ENCODE measurements around the gene RBM12. TPM values are rescaled to one million over a fixed set of nuclear protein-coding genes. Genes with fewer than 3 reads are reported as not detected.

The RBM12 gene
- total and polyA plus RNA-seq, 2 donors (not counting 1 experiment from before 2014, with no cell fraction given): 52.7 to 144 TPM

DNA sequence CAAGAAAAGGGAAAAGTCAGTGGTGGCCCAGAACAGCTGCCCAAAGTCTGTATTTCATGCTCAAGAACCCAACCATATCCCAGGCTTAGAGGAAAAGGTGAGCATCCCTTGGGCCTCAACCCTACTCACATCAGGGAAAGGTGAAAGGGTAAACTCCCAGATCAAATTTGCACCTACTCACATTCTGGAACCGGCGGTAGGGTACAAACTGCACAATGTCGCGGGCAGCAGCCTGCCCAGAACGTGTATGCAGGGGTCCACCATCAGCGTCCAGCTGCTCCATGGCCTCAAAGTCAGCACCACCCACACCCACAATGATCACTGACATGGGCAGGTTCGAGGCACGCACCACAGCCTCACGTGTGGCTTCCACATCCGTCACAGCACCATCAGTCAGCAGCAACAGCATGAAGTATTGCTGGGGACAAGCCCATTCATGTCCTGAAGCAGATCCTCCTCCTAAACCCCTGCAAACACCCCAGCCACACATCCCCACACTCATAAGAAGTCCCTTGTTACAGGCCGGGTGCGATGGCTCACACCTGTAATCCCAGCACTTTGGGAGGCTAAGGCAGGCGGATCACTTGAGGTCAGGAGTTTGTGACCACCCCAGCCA, 38.2 kb downstream of the RBM12 start:
- Histone ChIP-seq H3K9me3 (ENCODE audit: control extremely low read depth in 1 of 3, control insufficient read depth in 2 of 3, insufficient read depth in 1 of 3, low read length in 2 of 3) (no peaks in the 10 kb centered on the region), H3K4me3 (ENCODE audit: control extremely low read depth in 1 of 5, extremely low read depth in 1 of 5, insufficient read depth in 1 of 5, low read depth in 2 of 5, low read length in 4 of 5) (no peak overlapping the region), H3K27me3 (replicated peaks in 1 of 4; ENCODE audit: control extremely low read depth in 1 of 4, control insufficient read depth in 3 of 4, insufficient read depth in 4 of 4, low read length in 3 of 4) (no peaks in the 10 kb centered on the region), H3K79me2 (ENCODE audit: control insufficient read depth, insufficient read depth, low read length) (peaks cover 10% of the 10 kb centered on the region), H3K9ac (ENCODE audit: low read length) (no peak overlapping the region), H2AFZ (ENCODE audit: insufficient read depth, low read depth, low read length, poor library complexity, severe bottlenecking) (no peak overlapping the region), H4K20me1 (ENCODE audit: control insufficient read depth, insufficient read depth, low read length, poor library complexity, severe bottlenecking) (peaks cover 4% of the 10 kb centered on the region), H3K4me2 (replicated peaks; ENCODE audit: low read depth, low read length, poor library complexity, severe bottlenecking) (no peak overlapping the region), H3K27ac (ENCODE audit: low read length in 2 of 2) (no peak overlapping the region), H3K36me3 (replicated peaks in 1 of 2; ENCODE audit: control extremely low read depth in 1 of 2, control insufficient read depth in 1 of 2, extremely low read depth in 1 of 2, insufficient read depth in 2 of 2, low read length in 1 of 2) (peaks cover 10 to 54% of the 10 kb centered on the region in 2 experiments), H3K4me1 (ENCODE audit: control insufficient read depth in 2 of 2, insufficient read depth in 2 of 2, low read length in 2 of 2) (no peaks in the 10 kb centered on the region)
- ChIA-PET POLR2A (no interaction called here), CTCF (no interaction called here)
- TF ChIP-seq, protein P1, sequence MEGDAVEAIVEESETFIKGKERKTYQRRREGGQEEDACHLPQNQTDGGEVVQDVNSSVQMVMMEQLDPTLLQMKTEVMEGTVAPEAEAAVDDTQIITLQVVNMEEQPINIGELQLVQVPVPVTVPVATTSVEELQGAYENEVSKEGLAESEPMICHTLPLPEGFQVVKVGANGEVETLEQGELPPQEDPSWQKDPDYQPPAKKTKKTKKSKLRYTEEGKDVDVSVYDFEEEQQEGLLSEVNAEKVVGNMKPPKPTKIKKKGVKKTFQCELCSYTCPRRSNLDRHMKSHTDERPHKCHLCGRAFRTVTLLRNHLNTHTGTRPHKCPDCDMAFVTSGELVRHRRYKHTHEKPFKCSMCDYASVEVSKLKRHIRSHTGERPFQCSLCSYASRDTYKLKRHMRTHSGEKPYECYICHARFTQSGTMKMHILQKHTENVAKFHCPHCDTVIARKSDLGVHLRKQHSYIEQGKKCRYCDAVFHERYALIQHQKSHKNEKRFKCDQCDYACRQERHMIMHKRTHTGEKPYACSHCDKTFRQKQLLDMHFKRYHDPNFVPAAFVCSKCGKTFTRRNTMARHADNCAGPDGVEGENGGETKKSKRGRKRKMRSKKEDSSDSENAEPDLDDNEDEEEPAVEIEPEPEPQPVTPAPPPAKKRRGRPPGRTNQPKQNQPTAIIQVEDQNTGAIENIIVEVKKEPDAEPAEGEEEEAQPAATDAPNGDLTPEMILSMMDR (IDR thresholded peaks at IDR 0.05): no peak
- no peak for TF ChIP-seq EZH2 (IDR thresholded peaks at IDR 0.05; ENCODE audit: borderline replicate concordance, insufficient read depth, low read depth, low read length, poor library complexity, severe bottlenecking)
- ATAC-seq (ENCODE audit: low read depth) (no peak), DNase-seq (no peak)
- Mint-ChIP-seq H3K9me3 (ENCODE audit: insufficient read depth) (no peaks in the 10 kb centered on the region), H3K4me3 (no peak overlapping the region), H3K27me3 (no peaks in the 10 kb centered on the region), H3K4me1 (no peaks in the 10 kb centered on the region), H3K27ac (no peak overlapping the region)
- intact Hi-C loops (cut with micrococcal nuclease): no loop called here
- WGBS (ENCODE audit: insufficient coverage): 99% methylated on average over 13 of the region's 13 CpGs

DNA sequence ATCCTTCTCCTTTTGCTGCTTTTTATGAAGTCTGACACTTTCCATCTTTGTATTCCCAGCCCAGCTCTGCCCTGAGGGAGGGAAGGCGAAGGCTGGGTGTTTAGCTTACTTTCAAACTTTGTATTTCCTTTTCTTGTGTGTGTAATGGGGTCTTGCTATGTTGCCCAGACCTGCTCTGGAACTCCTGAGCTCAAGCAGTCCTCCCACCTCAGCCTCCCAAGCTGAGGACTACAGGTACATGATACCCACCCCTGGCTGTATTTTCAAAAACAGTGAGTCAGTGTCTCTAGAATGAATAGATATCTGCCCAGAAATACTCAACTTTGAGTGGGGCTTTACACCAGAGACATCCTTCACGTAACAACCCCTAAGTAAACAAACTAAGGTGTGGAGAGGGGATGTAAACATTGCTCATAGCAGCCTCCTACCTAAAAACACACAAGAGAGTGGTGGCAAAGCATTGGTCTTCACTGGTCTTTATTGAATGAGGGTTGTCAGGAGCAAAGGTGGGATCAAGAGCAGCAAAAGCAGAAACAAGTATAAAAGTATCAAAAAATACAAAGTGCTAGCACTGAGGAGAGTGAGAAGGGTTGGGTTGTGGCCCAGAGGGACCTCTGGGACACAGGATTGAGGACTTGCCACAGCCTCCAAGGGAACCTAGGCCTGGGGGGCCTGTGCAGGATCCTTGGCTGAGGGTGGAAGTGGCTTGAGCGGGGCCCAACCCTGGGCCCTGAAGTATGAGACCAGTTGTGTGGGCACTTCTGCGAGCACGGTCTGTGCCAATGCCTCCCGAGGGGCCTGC, 38.9 kb downstream of the RBM12 start:
- Histone ChIP-seq H2AFZ (ENCODE audit: insufficient read depth, low read depth, low read length, poor library complexity, severe bottlenecking) (no peak overlapping the region), H3K4me1 (ENCODE audit: control insufficient read depth in 2 of 2, insufficient read depth in 2 of 2, low read length in 2 of 2) (no peaks in the 10 kb centered on the region), H3K9me3 (ENCODE audit: control extremely low read depth in 1 of 3, control insufficient read depth in 2 of 3, insufficient read depth in 1 of 3, low read length in 2 of 3) (no peaks in the 10 kb centered on the region), H3K9ac (ENCODE audit: low read length) (no peak overlapping the region), H4K20me1 (ENCODE audit: control insufficient read depth, insufficient read depth, low read length, poor library complexity, severe bottlenecking) (no peaks in the 10 kb centered on the region), H3K4me3 (ENCODE audit: control extremely low read depth in 1 of 5, extremely low read depth in 1 of 5, insufficient read depth in 1 of 5, low read depth in 2 of 5, low read length in 4 of 5) (no peak overlapping the region), H3K36me3 (replicated peaks in 1 of 2; ENCODE audit: control extremely low read depth in 1 of 2, control insufficient read depth in 1 of 2, extremely low read depth in 1 of 2, insufficient read depth in 2 of 2, low read length in 1 of 2) (peaks cover 10 to 47% of the 10 kb centered on the region in 2 experiments), H3K4me2 (replicated peaks; ENCODE audit: low read depth, low read length, poor library complexity, severe bottlenecking) (no peak overlapping the region), H3K79me2 (ENCODE audit: control insufficient read depth, insufficient read depth, low read length) (peaks cover 3% of the 10 kb centered on the region), H3K27me3 (replicated peaks in 1 of 4; ENCODE audit: control extremely low read depth in 1 of 4, control insufficient read depth in 3 of 4, insufficient read depth in 4 of 4, low read length in 3 of 4) (no peaks in the 10 kb centered on the region), H3K27ac (ENCODE audit: low read length in 2 of 2) (no peak overlapping the region)
- WGBS (ENCODE audit: insufficient coverage): 96% methylated on average over 4 of the region's 6 CpGs
- DNase-seq (no peak), ATAC-seq (ENCODE audit: low read depth) (no peak)
- intact Hi-C loops (cut with micrococcal nuclease): no loop called here
- no peaks in the 10 kb centered on the region for H3K27me3 Mint-ChIP-seq
- POLR2A ChIA-PET: no interaction called here
- no peak overlapping the region for H3K4me3 Mint-ChIP-seq
- CTCF ChIA-PET: no interaction called here
- TF ChIP-seq, protein P1 (IDR thresholded peaks at IDR 0.05): no peak
- no peak for TF ChIP-seq EZH2 (IDR thresholded peaks at IDR 0.05; ENCODE audit: borderline replicate concordance, insufficient read depth, low read depth, low read length, poor library complexity, severe bottlenecking)
- no peaks in the 10 kb centered on the region for H3K9me3 Mint-ChIP-seq (ENCODE audit: insufficient read depth)
- H3K4me1 Mint-ChIP-seq: no peaks in the 10 kb centered on the region
- no peak overlapping the region for H3K27ac Mint-ChIP-seq
